Measurements from ENCODE around the gene GFER.
"Not testable (repeated sequence)": the region's sequence is repeated elsewhere in the genome, so short reads cannot be mapped to it uniquely, and the experiment has no call there.

GFER gene

GRCh38 chr16:1950559-1950958 lies 33.4 kb upstream of the GFER start:
- Mint-ChIP-seq H3K27ac (no peak overlapping the region), H3K4me1 (no peaks in the 10 kb centered on the region), H3K27me3 (ENCODE audit: low read depth) (no peaks in the 10 kb centered on the region), H3K9me3 (no peaks in the 10 kb centered on the region), H3K36me3 (ENCODE audit: low read depth) (no peaks in the 10 kb centered on the region), H3K4me3 (no peak overlapping the region)
- no peak for TF ChIP-seq CTCF (IDR thresholded peaks at IDR 0.05; ENCODE audit: unreplicated experiment in 3 of 3)

- Mint-ChIP-seq H3K36me3 (ENCODE audit: low read depth) (no peaks in the 10 kb centered on the region), H3K4me3 (no peak overlapping the region), H3K27ac (no peak overlapping the region), H3K9me3 (no peaks in the 10 kb centered on the region), H3K27me3 (ENCODE audit: low read depth) (no peaks in the 10 kb centered on the region), H3K4me1 (no peaks in the 10 kb centered on the region)
- no peak for TF ChIP-seq CTCF (IDR thresholded peaks at IDR 0.05; ENCODE audit: unreplicated experiment in 3 of 3)
Observed at GRCh38 chr16:1953734-1954133, 30.3 kb upstream of the GFER start.

GRCh38 chr16:1957434-1958142 lies 26.4 kb upstream of the GFER start:
- peak overlapping the region in 2 of 3 experiments; percentile 31 to 36 for H3K4me3 Mint-ChIP-seq
- H3K9me3 Mint-ChIP-seq; H3K27ac Mint-ChIP-seq; H3K27me3 Mint-ChIP-seq (ENCODE audit: low read depth): not testable (repeated sequence)
- peaks cover 16% of the 10 kb centered on the region for H3K36me3 Mint-ChIP-seq (ENCODE audit: low read depth)
- H3K4me1 Mint-ChIP-seq = peaks cover 13% of the 10 kb centered on the region

GRCh38 chr16:1958143-1958491 lies 25.9 kb upstream of the GFER start:
- not testable (repeated sequence) for H3K9me3 Mint-ChIP-seq; H3K27me3 Mint-ChIP-seq (ENCODE audit: low read depth); H3K27ac Mint-ChIP-seq
- Mint-ChIP-seq H3K36me3 (ENCODE audit: low read depth) (peaks cover 20% of the 10 kb centered on the region), H3K4me1 (peaks cover 17% of the 10 kb centered on the region), H3K4me3 (peak overlapping the region in 1 of 3 experiments; percentile 31)

GRCh38 chr16:1958715-1959268 lies 25.2 kb upstream of the GFER start:
- Mint-ChIP-seq H3K36me3 (ENCODE audit: low read depth) (peaks cover 26% of the 10 kb centered on the region), H3K4me1 (peaks cover 23% of the 10 kb centered on the region), H3K4me3 (peak overlapping the region; percentile 94 to 96 (median 96)), H3K27ac (peak overlapping the region in 2 of 3 experiments; percentile 54 to 55), H3K27me3 (ENCODE audit: low read depth) (peaks cover 6% of the 10 kb centered on the region), H3K9me3 (no peaks in the 10 kb centered on the region)
- TF ChIP-seq CTCF (IDR thresholded peaks at IDR 0.05; ENCODE audit: unreplicated experiment in 3 of 3) = no peak

GRCh38 chr16:1959269-1960039 lies 24.5 kb upstream of the GFER start, which contains the start of gene NDUFB10:
TSS of gene NDUFB10 (plus strand) at chr16:1959538. CDS start at chr16:1959625, 87 bp downstream.
- Mint-ChIP-seq H3K36me3 (ENCODE audit: low read depth) (peaks cover 30% of the 10 kb centered on the region), H3K27ac (peak within 1 kb of the TSS; percentile 59 to 88 (median 73)), H3K9me3 (no peaks in the 10 kb centered on the region), H3K4me1 (peaks cover 27% of the 10 kb centered on the region), H3K27me3 (ENCODE audit: low read depth) (peaks cover 6% of the 10 kb centered on the region), H3K4me3 (peak within 1 kb of the TSS; percentile 94 to 96 (median 96))
- peak; percentile 42 to 69 (median 45) for TF ChIP-seq CTCF (IDR thresholded peaks at IDR 0.05; ENCODE audit: unreplicated experiment in 3 of 3)
